ENCODE results near the gene COMMD1.
A peak's percentile ranks its signal among the peaks of the same experiment; 100 is the strongest.
"Not testable (repeated sequence)": the region's sequence is repeated elsewhere in the genome, so short reads cannot be mapped to it uniquely, and the experiment has no call there.

Gene COMMD1

GRCh38 chr2:61905372-61906185 lies at the start of gene COMMD1:
Gene COMMD1, plus strand, starts transcription at chr2:61905674. Its CDS starts 5 bp downstream, at chr2:61905679.
- DNase-seq (ENCODE audit: low read depth, low spot score) = peak; percentile 62

- no peak for DNase-seq (ENCODE audit: low read depth, low spot score)
Measured at GRCh38 chr2:61857224-61857623, 48.2 kb upstream of the COMMD1 start.

- DNase-seq (ENCODE audit: low read depth, low spot score) = no peak
Measured at GRCh38 chr2:61862085-61862484, 43.4 kb upstream of the COMMD1 start.

GRCh38 chr2:61866482-61867089 lies 38.9 kb upstream of the COMMD1 start:
- not testable (repeated sequence) for DNase-seq (ENCODE audit: low read depth, low spot score)

- DNase-seq (ENCODE audit: low read depth, low spot score) = no peak
Measured at GRCh38 chr2:61876400-61876799, 29.1 kb upstream of the COMMD1 start.

- no peak for DNase-seq (ENCODE audit: low read depth, low spot score)
Measured at GRCh38 chr2:61877571-61878245, 27.8 kb upstream of the COMMD1 start.

- no peak for DNase-seq (ENCODE audit: low read depth, low spot score)
Measured at GRCh38 chr2:61878761-61879160, 26.7 kb upstream of the COMMD1 start.

GRCh38 chr2:61879351-61879750 lies 26.1 kb upstream of the COMMD1 start:
- DNase-seq (ENCODE audit: low read depth, low spot score) = not testable (repeated sequence)

- no peak for DNase-seq (ENCODE audit: low read depth, low spot score)
Measured at GRCh38 chr2:61882850-61883249, 22.6 kb upstream of the COMMD1 start.

- no peak for DNase-seq (ENCODE audit: low read depth, low spot score)
Measured at GRCh38 chr2:61885896-61886603, 19.4 kb upstream of the COMMD1 start.

- no peak for DNase-seq (ENCODE audit: low read depth, low spot score)
Measured at GRCh38 chr2:61887717-61888266, 17.7 kb upstream of the COMMD1 start.

GRCh38 chr2:61888267-61889055 lies 17.0 kb upstream of the COMMD1 start, which contains the start of gene CCT4:
Gene CCT4, minus strand, starts transcription at chr2:61888656. Its CDS starts 149 bp downstream, at chr2:61888507.
- peak; percentile 84 for DNase-seq (ENCODE audit: low read depth, low spot score)

GRCh38 chr2:61898810-61899209 lies 6.7 kb upstream of the COMMD1 start:
- no peak for DNase-seq (ENCODE audit: low read depth, low spot score)

GRCh38 chr2:61900281-61900680 lies 5.2 kb upstream of the COMMD1 start:
- DNase-seq (ENCODE audit: low read depth, low spot score) = no peak

GRCh38 chr2:61906186-61906470 lies 654 bp downstream of the COMMD1 start:
- DNase-seq (ENCODE audit: low read depth, low spot score) = no peak

- no peak for DNase-seq (ENCODE audit: low read depth, low spot score)
Measured at GRCh38 chr2:61909116-61909515, 3.6 kb downstream of the COMMD1 start.

- DNase-seq (ENCODE audit: low read depth, low spot score) = no peak
Measured at GRCh38 chr2:61910603-61911002, 5.1 kb downstream of the COMMD1 start.

- no peak for DNase-seq (ENCODE audit: low read depth, low spot score)
Measured at GRCh38 chr2:61911510-61911909, 6.0 kb downstream of the COMMD1 start.

GRCh38 chr2:61914794-61915193 lies 9.3 kb downstream of the COMMD1 start:
- not testable (repeated sequence) for DNase-seq (ENCODE audit: low read depth, low spot score)

GRCh38 chr2:61920548-61920947 lies 15.1 kb downstream of the COMMD1 start:
- DNase-seq (ENCODE audit: low read depth, low spot score) = no peak

GRCh38 chr2:61922714-61923113 lies 17.2 kb downstream of the COMMD1 start:
- no peak for DNase-seq (ENCODE audit: low read depth, low spot score)
